HepG2 (cell line): ENCODE data around the gene PPP4R1. TPM values are rescaled to one million over a fixed set of nuclear protein-coding genes. Genes with fewer than 3 reads are reported as not detected.

ENCODE experiments used
- ARID3A ChIP-seq: IDR thresholded peaks from 2 replicates; pipeline ENCODE4 v1.6.1; 2012; ENCODE audit warnings: low read depth, low read length, improper control_type of control experiment
- ASH2L ChIP-seq: fragments of 300-600, 200-600 bp; sonication (generic); IDR thresholded peaks from 2 replicates; pipeline ENCODE4 v1.7.0; 2017; ENCODE audit warnings: low read depth, mild to moderate bottlenecking, moderate library complexity, mixed read lengths, low read length; ENCODE audit not compliant: insufficient read length
- ERF ChIP-seq: IDR thresholded peaks from 2 replicates; pipeline ENCODE4 v1.6.1; 2018; ENCODE audit warnings: missing biosample characterization, missing genetic modification reagents
- GATAD2A ChIP-seq: IDR thresholded peaks from 2 replicates; pipeline ENCODE4 v1.6.1; 2016
- IRF2 ChIP-seq: IDR thresholded peaks from 2 replicates; pipeline ENCODE4 v1.6.1; 2018; ENCODE audit warnings: missing genetic modification reagents, missing compliant biosample characterization
- KMT2A ChIP-seq: sonication (generic); formaldehyde crosslinking; IDR thresholded peaks from 2 replicates; pipeline ENCODE4 v1.4.0; 2020; ENCODE audit warnings: missing genetic modification reagents
- MED1 ChIP-seq: sonication (generic); formaldehyde crosslinking; IDR thresholded peaks from 2 replicates; pipeline ENCODE4 v1.4.0; 2020; ENCODE audit warnings: missing genetic modification reagents
- RCOR2 ChIP-seq: IDR thresholded peaks from 2 replicates; pipeline ENCODE4 v1.6.1; 2016; ENCODE audit warnings: missing biosample characterization, missing genetic modification reagents
- RERE ChIP-seq: IDR thresholded peaks from 2 replicates; pipeline ENCODE4 v1.6.1; 2016; ENCODE audit warnings: low read depth, missing genetic modification reagents, missing compliant biosample characterization
- SAP130 ChIP-seq: IDR thresholded peaks from 2 replicates; pipeline ENCODE4 v1.6.1; 2016; ENCODE audit warnings: low read depth
- STAT6 ChIP-seq: sonication (generic); formaldehyde crosslinking; IDR thresholded peaks from 2 replicates; pipeline ENCODE4 v1.4.0; 2020; ENCODE audit warnings: missing genetic modification reagents, mild to moderate bottlenecking, borderline replicate concordance
- ZFP90 ChIP-seq: sonication (generic); formaldehyde crosslinking; IDR thresholded peaks from 2 replicates; pipeline ENCODE4 v1.8.0; 2022; ENCODE audit warnings: missing genetic modification reagents, mild to moderate bottlenecking, inconsistent platforms, borderline replicate concordance
- polyA plus RNA-seq, 8 experiments: library from polyadenylated mRNA; depleted of rRNA in 3 of 8; stranded (reverse) in 7 of 8; unstranded in 1 of 8; fragments of >200 nt; fragmentation: Illumina TruSeq in 4 of 8; extraction: Trizol in 4 of 8; gene quantifications; 2 replicates each; pipeline versions ENCODE4 v1.2.1 to v1.2.3, GENCODE V29; 2011 to 2016; ENCODE audit warnings: low read depth in 4 of 8, missing spikeins in 1 of 8, mixed read lengths in 1 of 8; ENCODE audit not compliant: insufficient read depth in 1 of 8
- total RNA-seq, 5 experiments: library from RNA; depleted of rRNA; stranded (reverse); fragments of >200 nt; fragmentation: Illumina TruSeq; extraction: Trizol; gene quantifications; 2 replicates each; pipeline ENCODE4 v1.2.3, GENCODE V29; 2016; ENCODE audit warnings: low read depth in 1 of 5
- TF ChIP-seq, protein P1 (sequence below): sonication (generic); formaldehyde crosslinking; IDR thresholded peaks from 2 replicates; pipeline ENCODE4 v1.4.0; 2020; ENCODE audit warnings: missing genetic modification reagents, borderline replicate concordance

Gene PPP4R1
- total and polyA plus RNA-seq, 2 of the 13 experiments (the other 11 are each of a cell fraction or from before 2014, with no cell fraction given), result 66.5 to 72.4 TPM

DNA sequence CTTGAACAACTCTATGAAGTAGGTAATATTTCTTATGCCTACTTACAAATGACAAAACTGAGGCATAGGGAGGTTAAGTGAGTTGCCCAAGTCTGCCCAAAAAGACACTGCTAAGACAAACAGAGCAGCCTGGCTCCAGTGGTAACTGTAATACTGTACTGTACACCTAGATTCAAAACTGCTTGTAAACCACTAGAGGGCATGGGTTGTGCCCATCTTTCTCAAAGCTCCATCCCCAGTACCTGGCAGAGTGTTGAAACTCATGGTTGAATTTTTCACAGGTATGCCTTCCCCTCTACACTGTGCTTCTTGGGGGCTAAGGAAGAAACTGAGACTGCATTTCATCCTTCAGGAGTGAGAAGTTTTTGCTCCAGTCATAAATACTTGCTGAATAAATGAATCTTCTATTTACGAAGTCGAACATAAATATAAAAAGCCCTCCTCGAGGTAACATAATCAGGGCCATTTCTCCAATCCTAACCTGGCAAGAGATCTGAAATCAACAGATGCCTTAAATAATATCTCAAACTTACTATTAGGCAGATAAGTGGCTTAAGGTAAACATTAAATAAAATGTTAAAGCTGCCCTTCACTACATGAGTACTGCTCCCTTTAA is 2.0 kb downstream of the PPP4R1 start (continued):
- TF ChIP-seq, protein P1, sequence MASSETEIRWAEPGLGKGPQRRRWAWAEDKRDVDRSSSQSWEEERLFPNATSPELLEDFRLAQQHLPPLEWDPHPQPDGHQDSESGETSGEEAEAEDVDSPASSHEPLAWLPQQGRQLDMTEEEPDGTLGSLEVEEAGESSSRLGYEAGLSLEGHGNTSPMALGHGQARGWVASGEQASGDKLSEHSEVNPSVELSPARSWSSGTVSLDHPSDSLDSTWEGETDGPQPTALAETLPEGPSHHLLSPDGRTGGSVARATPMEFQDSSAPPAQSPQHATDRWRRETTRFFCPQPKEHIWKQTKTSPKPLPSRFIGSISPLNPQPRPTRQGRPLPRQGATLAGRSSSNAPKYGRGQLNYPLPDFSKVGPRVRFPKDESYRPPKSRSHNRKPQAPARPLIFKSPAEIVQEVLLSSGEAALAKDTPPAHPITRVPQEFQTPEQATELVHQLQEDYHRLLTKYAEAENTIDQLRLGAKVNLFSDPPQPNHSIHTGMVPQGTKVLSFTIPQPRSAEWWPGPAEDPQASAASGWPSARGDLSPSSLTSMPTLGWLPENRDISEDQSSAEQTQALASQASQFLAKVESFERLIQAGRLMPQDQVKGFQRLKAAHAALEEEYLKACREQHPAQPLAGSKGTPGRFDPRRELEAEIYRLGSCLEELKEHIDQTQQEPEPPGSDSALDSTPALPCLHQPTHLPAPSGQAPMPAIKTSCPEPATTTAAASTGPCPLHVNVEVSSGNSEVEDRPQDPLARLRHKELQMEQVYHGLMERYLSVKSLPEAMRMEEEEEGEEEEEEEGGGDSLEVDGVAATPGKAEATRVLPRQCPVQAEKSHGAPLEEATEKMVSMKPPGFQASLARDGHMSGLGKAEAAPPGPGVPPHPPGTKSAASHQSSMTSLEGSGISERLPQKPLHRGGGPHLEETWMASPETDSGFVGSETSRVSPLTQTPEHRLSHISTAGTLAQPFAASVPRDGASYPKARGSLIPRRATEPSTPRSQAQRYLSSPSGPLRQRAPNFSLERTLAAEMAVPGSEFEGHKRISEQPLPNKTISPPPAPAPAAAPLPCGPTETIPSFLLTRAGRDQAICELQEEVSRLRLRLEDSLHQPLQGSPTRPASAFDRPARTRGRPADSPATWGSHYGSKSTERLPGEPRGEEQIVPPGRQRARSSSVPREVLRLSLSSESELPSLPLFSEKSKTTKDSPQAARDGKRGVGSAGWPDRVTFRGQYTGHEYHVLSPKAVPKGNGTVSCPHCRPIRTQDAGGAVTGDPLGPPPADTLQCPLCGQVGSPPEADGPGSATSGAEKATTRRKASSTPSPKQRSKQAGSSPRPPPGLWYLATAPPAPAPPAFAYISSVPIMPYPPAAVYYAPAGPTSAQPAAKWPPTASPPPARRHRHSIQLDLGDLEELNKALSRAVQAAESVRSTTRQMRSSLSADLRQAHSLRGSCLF (CRISPR knock-in tag), result no peak
- peak; percentile 51; the same call in 1 of the 2 replicates for TF ChIP-seq SAP130
- TF ChIP-seq IRF2 (CRISPR knock-in tag), result peak; percentile 35; the same call in 1 of the 2 replicates
- no peak for TF ChIP-seq ZFP90
- TF ChIP-seq MED1 (CRISPR knock-in tag), result peak; percentile 41; the same call in 1 of the 2 replicates
- TF ChIP-seq ARID3A, result 0 out of 2 replicates have a peak, but pooled peaks have one; percentile 27
- TF ChIP-seq RCOR2 (CRISPR knock-in tag), result 0 out of 2 replicates have a peak, but pooled peaks have one; percentile 24
- TF ChIP-seq GATAD2A (CRISPR knock-in tag), result peak; percentile 64
- peak; percentile 50; the same call in 1 of the 2 replicates for TF ChIP-seq KMT2A (CRISPR knock-in tag)
- 0 out of 2 replicates have a peak, but pooled peaks have one; percentile 18 for TF ChIP-seq RERE (CRISPR knock-in tag)
- peak; percentile 16 for TF ChIP-seq ASH2L
- no peak for TF ChIP-seq STAT6
- 0 out of 2 replicates have a peak, but pooled peaks have one; percentile 34 for TF ChIP-seq ERF
